ENCODE measurements around the gene PROC. TPM values are rescaled to one million over a fixed set of nuclear protein-coding genes. Genes with fewer than 3 reads are reported as not detected.

The PROC gene
- 0.45 TPM for polyA plus RNA-seq (2013)

- no peaks in the 10 kb centered on the region for H3K36me3 ChIP-seq (ENCODE audit: control insufficient read depth in 4 of 4, insufficient read depth in 4 of 4, low read length in 3 of 4)
- peaks cover 0 to 55% (median 39%) of the 10 kb centered on the region in 4 experiments for H3K4me1 ChIP-seq (ENCODE audit: control extremely low read depth in 1 of 4, control insufficient read depth in 4 of 4, insufficient read depth in 4 of 4, low read length in 3 of 4)
- H3K4me3 ChIP-seq (ENCODE audit: control insufficient read depth in 1 of 7, extremely low read depth in 1 of 7, insufficient read depth in 4 of 7, low read depth in 2 of 7, low read length in 6 of 7) = no peak within 1 kb of the TSS
- WGBS (ENCODE audit: insufficient coverage) = 97% methylated on average over 13 of the region's 16 CpGs
- POLR2A ChIA-PET = no interaction called here
- peaks cover 0 to 23% (median 0%) of the 10 kb centered on the region in 5 experiments for H3K27me3 ChIP-seq (replicated peaks in 2 of 5; ENCODE audit: control insufficient read depth in 4 of 5, insufficient read depth in 5 of 5, low read length in 4 of 5)
- no peak for DNase-seq
- no peak within 1 kb of the TSS for H3K27ac ChIP-seq (ENCODE audit: insufficient read depth in 1 of 2, low read depth in 1 of 2, low read length in 2 of 2, poor library complexity in 1 of 2, severe bottlenecking in 2 of 2)
- CTCF ChIA-PET = interaction anchor here (0.8 to 1.3 kb wide), 4 partner anchors 11 to 66 kb away, joined by 3 read pairs; no protein-coding TSS in a partner anchor
- H3K9me3 ChIP-seq (ENCODE audit: control extremely low read depth in 1 of 5, control insufficient read depth in 4 of 5, insufficient read depth in 2 of 5, low read depth in 1 of 5, low read length in 4 of 5) = no peaks in the 10 kb centered on the region
These were observed at the start of gene PROC for GRCh38 chr2:127418300-127419111. Gene PROC, plus strand, starts transcription at chr2:127418427. Its CDS starts 1,516 bp downstream, at chr2:127419943.

- no peak for DNase-seq
- CTCF ChIA-PET = no interaction called here
- POLR2A ChIA-PET = no interaction called here
- 98% methylated on average over 10 of the region's 10 CpGs for WGBS (ENCODE audit: insufficient coverage)
- Histone ChIP-seq H3K27ac (ENCODE audit: insufficient read depth in 1 of 2, low read depth in 1 of 2, low read length in 2 of 2, poor library complexity in 1 of 2, severe bottlenecking in 2 of 2) (no peak overlapping the region), H3K36me3 (ENCODE audit: control insufficient read depth in 4 of 4, insufficient read depth in 4 of 4, low read length in 3 of 4) (peaks cover 0 to 14% (median 3%) of the 10 kb centered on the region in 4 experiments), H3K27me3 (replicated peaks in 2 of 5; ENCODE audit: control insufficient read depth in 4 of 5, insufficient read depth in 5 of 5, low read length in 4 of 5) (no peaks in the 10 kb centered on the region), H3K9me3 (ENCODE audit: control extremely low read depth in 1 of 5, control insufficient read depth in 4 of 5, insufficient read depth in 2 of 5, low read depth in 1 of 5, low read length in 4 of 5) (peaks cover 0 to 49% (median 27%) of the 10 kb centered on the region in 5 experiments), H3K4me3 (ENCODE audit: control insufficient read depth in 1 of 7, extremely low read depth in 1 of 7, insufficient read depth in 4 of 7, low read depth in 2 of 7, low read length in 6 of 7) (no peak overlapping the region), H3K4me1 (ENCODE audit: control extremely low read depth in 1 of 4, control insufficient read depth in 4 of 4, insufficient read depth in 4 of 4, low read length in 3 of 4) (peaks cover 0 to 6% (median 0%) of the 10 kb centered on the region in 4 experiments)
These were observed 48.2 kb upstream of the PROC start for GRCh38 chr2:127370010-127370409.

GRCh38 chr2:127371037-127371436 lies 47.2 kb upstream of the PROC start:
- DNase-seq = no peak
- H3K9me3 ChIP-seq (ENCODE audit: control extremely low read depth in 1 of 5, control insufficient read depth in 4 of 5, insufficient read depth in 2 of 5, low read depth in 1 of 5, low read length in 4 of 5) = peaks cover 0 to 55% (median 27%) of the 10 kb centered on the region in 5 experiments
- H3K27ac ChIP-seq (ENCODE audit: insufficient read depth in 1 of 2, low read depth in 1 of 2, low read length in 2 of 2, poor library complexity in 1 of 2, severe bottlenecking in 2 of 2) = no peak overlapping the region
- POLR2A ChIA-PET = no interaction called here
- H3K4me1 ChIP-seq (ENCODE audit: control extremely low read depth in 1 of 4, control insufficient read depth in 4 of 4, insufficient read depth in 4 of 4, low read length in 3 of 4) = no peaks in the 10 kb centered on the region
- no peak overlapping the region for H3K4me3 ChIP-seq (ENCODE audit: control insufficient read depth in 1 of 7, extremely low read depth in 1 of 7, insufficient read depth in 4 of 7, low read depth in 2 of 7, low read length in 6 of 7)
- H3K27me3 ChIP-seq (replicated peaks in 2 of 5; ENCODE audit: control insufficient read depth in 4 of 5, insufficient read depth in 5 of 5, low read length in 4 of 5) = no peaks in the 10 kb centered on the region
- CTCF ChIA-PET = interaction anchor here (0.8 kb wide), 1 partner anchor 46 kb away, joined by 3 read pairs; no protein-coding TSS in a partner anchor
- 97% methylated on average over 11 of the region's 11 CpGs for WGBS (ENCODE audit: insufficient coverage)
- H3K36me3 ChIP-seq (ENCODE audit: control insufficient read depth in 4 of 4, insufficient read depth in 4 of 4, low read length in 3 of 4) = peaks cover 0 to 14% (median 3%) of the 10 kb centered on the region in 4 experiments

GRCh38 chr2:127373362-127374083 lies 44.7 kb upstream of the PROC start:
- Histone ChIP-seq H3K36me3 (ENCODE audit: control insufficient read depth in 4 of 4, insufficient read depth in 4 of 4, low read length in 3 of 4) (peaks cover 0 to 20% (median 8%) of the 10 kb centered on the region in 4 experiments), H3K4me3 (ENCODE audit: control insufficient read depth in 1 of 7, extremely low read depth in 1 of 7, insufficient read depth in 4 of 7, low read depth in 2 of 7, low read length in 6 of 7) (no peak overlapping the region), H3K9me3 (ENCODE audit: control extremely low read depth in 1 of 5, control insufficient read depth in 4 of 5, insufficient read depth in 2 of 5, low read depth in 1 of 5, low read length in 4 of 5) (peaks cover 1 to 68% (median 31%) of the 10 kb centered on the region in 5 experiments), H3K4me1 (ENCODE audit: control extremely low read depth in 1 of 4, control insufficient read depth in 4 of 4, insufficient read depth in 4 of 4, low read length in 3 of 4) (no peaks in the 10 kb centered on the region), H3K27ac (ENCODE audit: insufficient read depth in 1 of 2, low read depth in 1 of 2, low read length in 2 of 2, poor library complexity in 1 of 2, severe bottlenecking in 2 of 2) (no peak overlapping the region), H3K27me3 (replicated peaks in 2 of 5; ENCODE audit: control insufficient read depth in 4 of 5, insufficient read depth in 5 of 5, low read length in 4 of 5) (no peaks in the 10 kb centered on the region)
- ChIA-PET CTCF (interaction anchor here (0.8 to 1.0 kb wide), 2 partner anchors 9 to 108 kb away, joined by 3 to 4 read pairs; no protein-coding TSS in a partner anchor), POLR2A (no interaction called here)
- DNase-seq = peak in 2 of 3 donors; percentile 40 to 55
- WGBS (ENCODE audit: insufficient coverage) = 96% methylated on average over 4 of the region's 5 CpGs

GRCh38 chr2:127376257-127376656 lies 42.0 kb upstream of the PROC start:
- Histone ChIP-seq H3K4me3 (ENCODE audit: control insufficient read depth in 1 of 7, extremely low read depth in 1 of 7, insufficient read depth in 4 of 7, low read depth in 2 of 7, low read length in 6 of 7) (no peak overlapping the region), H3K27ac (ENCODE audit: insufficient read depth in 1 of 2, low read depth in 1 of 2, low read length in 2 of 2, poor library complexity in 1 of 2, severe bottlenecking in 2 of 2) (no peak overlapping the region), H3K27me3 (replicated peaks in 2 of 5; ENCODE audit: control insufficient read depth in 4 of 5, insufficient read depth in 5 of 5, low read length in 4 of 5) (no peaks in the 10 kb centered on the region), H3K36me3 (ENCODE audit: control insufficient read depth in 4 of 4, insufficient read depth in 4 of 4, low read length in 3 of 4) (peaks cover 0 to 10% (median 4%) of the 10 kb centered on the region in 4 experiments), H3K4me1 (ENCODE audit: control extremely low read depth in 1 of 4, control insufficient read depth in 4 of 4, insufficient read depth in 4 of 4, low read length in 3 of 4) (no peaks in the 10 kb centered on the region), H3K9me3 (ENCODE audit: control extremely low read depth in 1 of 5, control insufficient read depth in 4 of 5, insufficient read depth in 2 of 5, low read depth in 1 of 5, low read length in 4 of 5) (peaks cover 1 to 51% (median 17%) of the 10 kb centered on the region in 5 experiments)
- POLR2A ChIA-PET = no interaction called here
- WGBS (ENCODE audit: insufficient coverage) = 95% methylated on average over 6 of the region's 8 CpGs
- CTCF ChIA-PET = interaction anchor here (0.6 to 2.7 kb wide), 2 partner anchors 10 to 39 kb away, joined by 4 to 13 read pairs; no protein-coding TSS in a partner anchor
- DNase-seq = no peak

- no peaks in the 10 kb centered on the region for H3K4me1 ChIP-seq (ENCODE audit: control extremely low read depth in 1 of 4, control insufficient read depth in 4 of 4, insufficient read depth in 4 of 4, low read length in 3 of 4)
- H3K27ac ChIP-seq (ENCODE audit: insufficient read depth in 1 of 2, low read depth in 1 of 2, low read length in 2 of 2, poor library complexity in 1 of 2, severe bottlenecking in 2 of 2) = no peak overlapping the region
- peaks cover 1 to 43% (median 17%) of the 10 kb centered on the region in 5 experiments for H3K9me3 ChIP-seq (ENCODE audit: control extremely low read depth in 1 of 5, control insufficient read depth in 4 of 5, insufficient read depth in 2 of 5, low read depth in 1 of 5, low read length in 4 of 5)
- WGBS (ENCODE audit: insufficient coverage) = no CpG with 5 or more reads among the region's 1 CpG
- ChIA-PET CTCF (interaction anchor here (0.9 to 2.7 kb wide), 5 partner anchors 11 to 103 kb away, joined by 3 to 13 read pairs (median 3); no protein-coding TSS in a partner anchor), POLR2A (interaction anchor here (0.7 kb wide), 1 partner anchor 37 kb away, joined by 4 read pairs; no protein-coding TSS in a partner anchor)
- no peaks in the 10 kb centered on the region for H3K27me3 ChIP-seq (replicated peaks in 2 of 5; ENCODE audit: control insufficient read depth in 4 of 5, insufficient read depth in 5 of 5, low read length in 4 of 5)
- DNase-seq = no peak
- H3K4me3 ChIP-seq (ENCODE audit: control insufficient read depth in 1 of 7, extremely low read depth in 1 of 7, insufficient read depth in 4 of 7, low read depth in 2 of 7, low read length in 6 of 7) = no peak overlapping the region
- H3K36me3 ChIP-seq (ENCODE audit: control insufficient read depth in 4 of 4, insufficient read depth in 4 of 4, low read length in 3 of 4) = peaks cover 0 to 10% (median 4%) of the 10 kb centered on the region in 4 experiments
These were observed 41.0 kb upstream of the PROC start for GRCh38 chr2:127377262-127377661.

Data from common myeloid progenitor, CD34-positive (primary cell).